HG03558 (cell line): Measurements from ENCODE around the gene INPP1.

ENCODE experiments used
- ATAC-seq: cut with Tn5 transposase; IDR thresholded peaks from one replicate; pipeline ENCODE4 v1.9.1; 2021; ENCODE audit warnings: moderate number of reproducible peaks; ENCODE audit not compliant: unreplicated experiment; ENCODE audit errors: extremely low read depth

The INPP1 gene

GRCh38 chr2:190405995-190406394 is 62.6 kb downstream of the INPP1 start:
- ATAC-seq: no peak

- no peak for ATAC-seq
Observed at GRCh38 chr2:190406805-190407204, 63.4 kb downstream of the INPP1 start.

- ATAC-seq: no peak
Observed at GRCh38 chr2:190407246-190407661, 63.9 kb downstream of the INPP1 start.

GRCh38 chr2:190407662-190408537 is 64.5 kb downstream of the INPP1 start, which contains the start of gene MFSD6:
Gene MFSD6, plus strand, starts transcription at chr2:190408355. Its CDS starts 27,675 bp downstream, at chr2:190436030.
- ATAC-seq: peak; percentile 39

GRCh38 chr2:190408538-190409271 is 65.3 kb downstream of the INPP1 start:
- ATAC-seq: peak; percentile 37

- no peak for ATAC-seq
Observed at GRCh38 chr2:190409616-190410015, 66.2 kb downstream of the INPP1 start.

GRCh38 chr2:190410166-190410565 is 66.8 kb downstream of the INPP1 start:
- ATAC-seq: no peak

GRCh38 chr2:190412966-190413365 is 69.6 kb downstream of the INPP1 start:
- no peak for ATAC-seq

GRCh38 chr2:190413421-190413820 is 70.0 kb downstream of the INPP1 start:
- no peak for ATAC-seq

- no peak for ATAC-seq
Observed at GRCh38 chr2:190415251-190415650, 71.9 kb downstream of the INPP1 start.

GRCh38 chr2:190415794-190416775 is 72.7 kb downstream of the INPP1 start:
- ATAC-seq: no peak

- ATAC-seq: no peak
Observed at GRCh38 chr2:190417045-190417842, 73.9 kb downstream of the INPP1 start.

GRCh38 chr2:190418727-190419126 is 75.3 kb downstream of the INPP1 start:
- ATAC-seq: no peak

- no peak for ATAC-seq
Observed at GRCh38 chr2:190420801-190421200, 77.4 kb downstream of the INPP1 start.
